Fibroblast of villous mesenchyme (primary cell): Measurements from ENCODE around the gene NTM. TPM values are rescaled to one million over a fixed set of nuclear protein-coding genes. Genes with fewer than 3 reads are reported as not detected.

Experiments used
- DNase-seq: peaks from one replicate; pipeline ENCODE4 v3.0.0-alpha.2; 2010; ENCODE audit warnings: low read depth
- H3K4me3 ChIP-seq: 2 replicates; pipeline ENCODE4 v1.5.1; 2011; ENCODE audit warnings: low read depth, mild to moderate bottlenecking, low read length
- CTCF ChIP-seq: IDR thresholded peaks from 2 replicates; pipeline ENCODE4 v1.5.1; 2012; ENCODE audit warnings: low read depth, mild to moderate bottlenecking, low read length; ENCODE audit not compliant: insufficient read depth
- total RNA-seq: library from RNA; depleted of rRNA; stranded (reverse); fragments of >200 nt; gene quantifications from 2 replicates; pipeline ENCODE4 v1.2.3, GENCODE V29; 2012

Gene NTM
- total RNA-seq, 1 donor = 7.3 TPM

DNA sequence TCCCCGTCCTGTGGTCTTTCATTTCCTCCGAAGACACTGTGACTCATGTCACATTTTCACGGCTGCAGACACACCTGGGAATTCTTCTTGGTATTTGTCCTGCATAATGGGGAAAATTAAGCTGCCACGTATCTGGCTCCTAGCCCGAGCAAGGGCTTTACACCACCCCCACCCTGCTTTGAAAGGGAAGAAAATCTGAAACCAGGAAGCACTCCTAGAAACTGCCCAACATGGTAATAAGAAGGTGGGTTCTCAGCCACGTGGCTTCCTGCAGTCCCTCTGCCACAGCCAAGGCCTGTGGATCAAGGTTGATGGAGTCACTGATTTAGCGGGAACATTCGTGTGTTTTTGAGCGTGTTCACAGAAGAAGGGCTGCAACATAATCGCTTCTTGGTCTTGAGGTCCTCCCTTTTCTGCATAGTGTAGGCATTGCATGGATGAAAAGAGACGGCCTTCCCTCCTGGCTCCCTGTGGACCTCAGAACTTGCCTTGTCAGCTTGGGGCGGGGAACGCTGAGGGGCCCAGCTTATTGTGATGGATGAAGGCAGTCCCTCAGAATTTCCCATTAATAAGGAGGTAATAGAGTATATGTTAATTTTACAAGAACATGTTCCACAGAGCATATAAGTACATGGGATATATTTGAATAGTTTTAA, 292.0 kb downstream of the NTM start:
- no peak overlapping the region for H3K4me3 ChIP-seq
- DNase-seq = no peak
- TF ChIP-seq CTCF = no peak

GRCh38 chr11:131662993-131663392, 292.6 kb downstream of the NTM start:
- no peak for TF ChIP-seq CTCF
- no peak overlapping the region for H3K4me3 ChIP-seq
- no peak for DNase-seq

- TF ChIP-seq CTCF = no peak
- DNase-seq = no peak
Observed at GRCh38 chr11:131663405-131664200, 293.2 kb downstream of the NTM start.

DNA sequence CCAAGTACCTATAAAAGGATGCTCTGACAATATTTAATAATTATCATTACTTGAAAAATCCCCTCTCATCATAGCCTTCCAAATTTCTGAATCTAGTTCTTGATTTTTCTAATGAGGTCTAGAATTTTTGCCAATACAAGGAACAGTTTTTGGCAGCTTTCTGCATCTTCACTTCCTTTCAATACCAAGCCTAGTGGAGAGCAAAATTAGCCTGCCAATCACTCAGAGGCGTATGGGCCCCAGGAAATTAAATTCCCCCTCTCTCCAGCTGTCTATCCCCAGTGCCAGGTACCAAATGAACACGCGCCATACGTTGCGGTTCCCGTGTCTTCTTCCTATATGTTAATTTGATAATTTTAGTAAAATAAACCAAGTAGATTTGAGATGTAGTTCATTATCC, 293.9 kb downstream of the NTM start:
- no peak for DNase-seq
- TF ChIP-seq CTCF = no peak
- no peak overlapping the region for H3K4me3 ChIP-seq

More at GRCh38 chr11:131663405-131664200, 293.2 kb downstream of the NTM start:
- H3K4me3 ChIP-seq = no peak overlapping the region

GRCh38 chr11:131664816-131665215, 294.4 kb downstream of the NTM start:
- DNase-seq = no peak
- TF ChIP-seq CTCF = no peak
- no peak overlapping the region for H3K4me3 ChIP-seq

DNA sequence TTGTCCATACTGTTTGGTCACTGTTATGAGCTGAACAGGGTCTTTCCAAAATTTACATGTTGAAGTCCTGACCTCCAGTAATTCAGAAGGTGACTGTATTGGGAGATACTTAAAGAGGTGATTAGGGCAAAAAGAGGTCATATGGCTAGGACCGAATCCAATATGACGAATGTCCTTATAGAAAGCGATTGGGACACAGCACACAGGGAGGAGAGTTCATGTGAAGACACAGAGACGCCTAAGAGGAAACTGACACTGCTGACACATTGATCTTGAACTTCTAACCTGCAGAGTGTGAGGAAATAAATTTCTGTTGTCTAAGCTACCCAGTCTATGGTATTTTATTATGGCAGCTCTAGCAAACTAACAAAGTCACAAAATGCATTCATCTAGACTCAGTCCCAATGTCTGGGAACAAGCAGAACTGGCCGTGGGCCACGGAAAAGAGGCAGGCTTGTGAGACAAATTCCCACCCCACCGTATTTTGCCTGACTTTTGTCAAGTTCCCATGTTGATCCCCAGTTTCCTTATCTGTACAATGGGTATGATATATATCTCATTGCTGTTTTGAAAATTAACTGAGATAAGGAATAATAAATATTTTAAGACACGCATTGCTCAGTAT, 295.0 kb downstream of the NTM start:
- no peak for DNase-seq
- no peak overlapping the region for H3K4me3 ChIP-seq
- no peak for TF ChIP-seq CTCF
